PC-3 (cell line): ENCODE results near the gene TNFSF8. TPM values are rescaled to one million over a fixed set of nuclear protein-coding genes. Genes with fewer than 3 reads are reported as not detected.

Experiments
- ATAC-seq: fragments of 200-7000 bp; cut with Tn5 transposase; 2 replicates; pipeline ENCODE4 v1.9.1; 2020; ENCODE audit warnings: mild to moderate bottlenecking, moderate library complexity
- BruUV-seq: library from RNA; stranded (reverse); fragments of 400-500 nt; replicated peaks from 2 replicates; lab custom pipeline; 2021; lab: Mats Ljungman, UMichigan
- CTCF ChIA-PET: fragments of 300-600 bp; sonication (Branson Sonifier 250); formaldehyde crosslinking; loops from one replicate; lab custom pipeline; 2022; ENCODE audit warnings: antibody characterized with exemption; lab: Charles Lee
- POLR2A ChIA-PET: fragments of 300-600 bp; sonication (Branson Sonifier 250); formaldehyde crosslinking; loops from one replicate; lab custom pipeline; 2022; ENCODE audit warnings: antibody characterized with exemption; ENCODE audit not compliant: unreplicated experiment; lab: Charles Lee
- DNase-seq: peaks from one replicate; pipeline ENCODE4 v3.0.0-alpha.2; 2015
- H2AFZ ChIP-seq: fragments of 300-600 bp; sonication (generic); 2 replicates; pipeline ENCODE4 v1.6.0; 2016; ENCODE audit warnings: antibody characterized with exemption, low read length
- H3F3A ChIP-seq: fragments of 300-600 bp; sonication (generic); one replicate; pipeline ENCODE4 v1.6.0; 2017; ENCODE audit warnings: antibody characterized with exemption, low read length, control low read depth, mild to moderate bottlenecking; ENCODE audit not compliant: unreplicated experiment
- H3K27ac ChIP-seq: fragments of 300-600 bp; sonication (generic); 2 replicates; pipeline ENCODE4 v1.5.1; 2016; ENCODE audit warnings: mild to moderate bottlenecking, low read length
- H3K27me3 ChIP-seq: fragments of 300-600 bp; sonication (generic); 2 replicates; pipeline ENCODE4 v1.6.1; 2016; ENCODE audit warnings: low read length, mixed read lengths
- H3K36me3 ChIP-seq: fragments of 300-600 bp; sonication (generic); 2 replicates; pipeline ENCODE4 v1.6.1; 2016; ENCODE audit warnings: low read depth, mixed run types, low read length, mixed read lengths
- H3K4me1 ChIP-seq: fragments of 300-600 bp; sonication (generic); 2 replicates; pipeline ENCODE4 v1.5.1; 2016; ENCODE audit warnings: low read length; ENCODE audit not compliant: insufficient read depth
- H3K4me2 ChIP-seq: fragments of 300-600 bp; sonication (generic); 2 replicates; pipeline ENCODE4 v1.6.0; 2016; ENCODE audit warnings: low read length
- H3K4me3 ChIP-seq: fragments of 300-600 bp; sonication (generic); 2 replicates; pipeline ENCODE4 v1.5.1; 2016; ENCODE audit warnings: mild to moderate bottlenecking, low read length, mixed read lengths
- H3K79me2 ChIP-seq: fragments of 300-600 bp; sonication (generic); 2 replicates; pipeline ENCODE4 v1.6.1; 2017; ENCODE audit warnings: low read length, mixed read lengths
- H3K9ac ChIP-seq: fragments of 300-600 bp; sonication (generic); 2 replicates; pipeline ENCODE4 v1.6.0; 2016; ENCODE audit warnings: mild to moderate bottlenecking, low read length
- H3K9me2 ChIP-seq: fragments of 300-600 bp; sonication (generic); replicated peaks from 2 replicates; pipeline ENCODE4 v1.6.1; 2016; ENCODE audit warnings: mixed run types, low read length, mixed read lengths
- H3K9me3 ChIP-seq: fragments of 300-600 bp; sonication (generic); 2 replicates; pipeline ENCODE4 v1.6.1; 2016; ENCODE audit warnings: low read length, mixed read lengths
- H4K20me1 ChIP-seq: fragments of 300-600 bp; sonication (generic); 2 replicates; pipeline ENCODE4 v1.6.1; 2016; ENCODE audit warnings: low read length, mixed read lengths
- EZH2 ChIP-seq: fragments of 300-600 bp; sonication (generic); IDR thresholded peaks from one replicate; pipeline ENCODE4 v1.6.1; 2017; ENCODE audit warnings: antibody characterized with exemption, mild to moderate bottlenecking, low read length; ENCODE audit not compliant: unreplicated experiment
- EZH2phosphoT487 ChIP-seq: fragments of 300-600 bp; sonication (generic); IDR thresholded peaks from 2 replicates; pipeline ENCODE4 v1.6.1; 2018; ENCODE audit warnings: mild to moderate bottlenecking, antibody characterized with exemption, low read length, borderline replicate concordance
- intact Hi-C: fragments of 100-400 bp; cut with micrococcal nuclease; formaldehyde crosslinking; loops from 2 replicates; pipeline ENCODE4 v1.9.0; 2023
- total RNA-seq: library from RNA; depleted of rRNA; stranded (reverse); fragments of >200 nt; gene quantifications from 2 replicates; pipeline ENCODE4 v1.2.3, GENCODE V29; 2014
- TF ChIP-seq, protein P1 (sequence below): fragments of 300-600 bp; sonication (generic); conservative IDR thresholded peaks from 2 replicates; pipeline ENCODE4 v1.5.1; 2017; ENCODE audit warnings: antibody characterized with exemption, low read depth, mild to moderate bottlenecking, low read length

The TNFSF8 gene
- total RNA-seq, 1 experiment from 2014 or later = not detected

DNA sequence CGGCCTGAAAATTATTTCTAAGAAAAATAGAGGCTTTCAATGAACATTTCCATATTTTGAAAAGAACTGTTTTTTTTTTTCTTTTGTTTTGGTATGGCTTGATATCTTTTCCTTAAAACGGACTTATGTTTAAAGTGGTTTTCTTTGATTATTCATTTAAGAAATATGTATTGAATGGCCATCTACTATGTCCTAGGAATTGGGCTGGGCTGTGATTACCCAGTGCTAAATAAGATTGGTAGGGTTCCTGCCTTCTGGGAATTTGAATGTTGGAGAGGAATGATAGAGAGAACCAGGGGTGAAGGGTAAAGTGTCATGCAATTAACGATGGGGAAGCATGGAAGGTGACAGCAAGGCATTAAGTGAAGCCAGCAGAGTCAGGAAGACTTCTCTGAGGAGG is 33.2 kb downstream of the TNFSF8 start:
- no peaks in the 10 kb centered on the region for H3K36me3 ChIP-seq
- no peak overlapping the region for H3K4me2 ChIP-seq
- H3F3A ChIP-seq = no peaks in the 10 kb centered on the region
- TF ChIP-seq EZH2 (no peak), EZH2phosphoT487 (no peak)
- TF ChIP-seq, protein P1, sequence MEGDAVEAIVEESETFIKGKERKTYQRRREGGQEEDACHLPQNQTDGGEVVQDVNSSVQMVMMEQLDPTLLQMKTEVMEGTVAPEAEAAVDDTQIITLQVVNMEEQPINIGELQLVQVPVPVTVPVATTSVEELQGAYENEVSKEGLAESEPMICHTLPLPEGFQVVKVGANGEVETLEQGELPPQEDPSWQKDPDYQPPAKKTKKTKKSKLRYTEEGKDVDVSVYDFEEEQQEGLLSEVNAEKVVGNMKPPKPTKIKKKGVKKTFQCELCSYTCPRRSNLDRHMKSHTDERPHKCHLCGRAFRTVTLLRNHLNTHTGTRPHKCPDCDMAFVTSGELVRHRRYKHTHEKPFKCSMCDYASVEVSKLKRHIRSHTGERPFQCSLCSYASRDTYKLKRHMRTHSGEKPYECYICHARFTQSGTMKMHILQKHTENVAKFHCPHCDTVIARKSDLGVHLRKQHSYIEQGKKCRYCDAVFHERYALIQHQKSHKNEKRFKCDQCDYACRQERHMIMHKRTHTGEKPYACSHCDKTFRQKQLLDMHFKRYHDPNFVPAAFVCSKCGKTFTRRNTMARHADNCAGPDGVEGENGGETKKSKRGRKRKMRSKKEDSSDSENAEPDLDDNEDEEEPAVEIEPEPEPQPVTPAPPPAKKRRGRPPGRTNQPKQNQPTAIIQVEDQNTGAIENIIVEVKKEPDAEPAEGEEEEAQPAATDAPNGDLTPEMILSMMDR = no peak
- H3K27ac ChIP-seq = no peak overlapping the region
- POLR2A ChIA-PET = no interaction called here
- no peaks in the 10 kb centered on the region for H3K27me3 ChIP-seq
- DNase-seq (no peak), ATAC-seq (no peak)
- no peak overlapping the region for H2AFZ ChIP-seq
- H3K4me3 ChIP-seq = no peak overlapping the region
- H4K20me1 ChIP-seq = no peaks in the 10 kb centered on the region
- BruUV-seq = no TSS peak
- H3K9ac ChIP-seq = no peak overlapping the region
- no peaks in the 10 kb centered on the region for H3K9me3 ChIP-seq
- no peaks in the 10 kb centered on the region for H3K79me2 ChIP-seq
- H3K4me1 ChIP-seq = peaks cover 40% of the 10 kb centered on the region
- intact Hi-C loops = no loop called here
- CTCF ChIA-PET = no interaction called here
- no peaks in the 10 kb centered on the region for H3K9me2 ChIP-seq

- no peak overlapping the region for H2AFZ ChIP-seq
- intact Hi-C loops = no loop called here
- TF ChIP-seq, protein P1 = no peak
- TF ChIP-seq EZH2phosphoT487 (no peak), EZH2 (no peak)
- H3K27me3 ChIP-seq = no peaks in the 10 kb centered on the region
- no peak overlapping the region for H3K27ac ChIP-seq
- H3K9me3 ChIP-seq = no peaks in the 10 kb centered on the region
- no peaks in the 10 kb centered on the region for H3K9me2 ChIP-seq
- ChIA-PET CTCF (no interaction called here), POLR2A (no interaction called here)
- no peak for DNase-seq
- H3K9ac ChIP-seq = no peak overlapping the region
- H3F3A ChIP-seq = no peaks in the 10 kb centered on the region
- no peak overlapping the region for H3K4me3 ChIP-seq
- H3K4me2 ChIP-seq = no peak overlapping the region
- H3K36me3 ChIP-seq = no peaks in the 10 kb centered on the region
- H3K79me2 ChIP-seq = no peaks in the 10 kb centered on the region
- ATAC-seq = no peak
- no TSS peak for BruUV-seq
- peaks cover 35% of the 10 kb centered on the region for H3K4me1 ChIP-seq
- H4K20me1 ChIP-seq = no peaks in the 10 kb centered on the region
Observed at GRCh38 chr9:114896344-114896743, 34.0 kb downstream of the TNFSF8 start.

GRCh38 chr9:114895521-114895991 is 34.8 kb downstream of the TNFSF8 start:
- no TSS peak for BruUV-seq
- Histone ChIP-seq H3K27ac (peak overlapping the region; percentile 89), H3K36me3 (no peaks in the 10 kb centered on the region), H4K20me1 (no peaks in the 10 kb centered on the region), H3K79me2 (no peaks in the 10 kb centered on the region), H3K27me3 (no peaks in the 10 kb centered on the region), H3K9ac (peak overlapping the region; percentile 40; the same call in 1 of the 2 replicates), H3K4me2 (no peak overlapping the region), H3K9me3 (no peaks in the 10 kb centered on the region), H3K4me1 (peaks cover 33% of the 10 kb centered on the region), H3K9me2 (no peaks in the 10 kb centered on the region), H3F3A (no peaks in the 10 kb centered on the region), H2AFZ (no peak overlapping the region), H3K4me3 (no peak overlapping the region)
- ChIA-PET CTCF (interaction anchor here (0.6 kb wide), 1 partner anchor 89 kb away, joined by 4 read pairs; no protein-coding TSS in a partner anchor), POLR2A (no interaction called here)
- no peak for ATAC-seq
- intact Hi-C loops = no loop called here
- TF ChIP-seq EZH2 = no peak
- no peak for TF ChIP-seq EZH2phosphoT487
- TF ChIP-seq, protein P1 = no peak
- no peak for DNase-seq
